Measurements from ENCODE around the gene C1QTNF12.
"Not testable (repeated sequence)": the region's sequence is repeated elsewhere in the genome, so short reads cannot be mapped to it uniquely, and the experiment has no call there.

The C1QTNF12 gene

DNA sequence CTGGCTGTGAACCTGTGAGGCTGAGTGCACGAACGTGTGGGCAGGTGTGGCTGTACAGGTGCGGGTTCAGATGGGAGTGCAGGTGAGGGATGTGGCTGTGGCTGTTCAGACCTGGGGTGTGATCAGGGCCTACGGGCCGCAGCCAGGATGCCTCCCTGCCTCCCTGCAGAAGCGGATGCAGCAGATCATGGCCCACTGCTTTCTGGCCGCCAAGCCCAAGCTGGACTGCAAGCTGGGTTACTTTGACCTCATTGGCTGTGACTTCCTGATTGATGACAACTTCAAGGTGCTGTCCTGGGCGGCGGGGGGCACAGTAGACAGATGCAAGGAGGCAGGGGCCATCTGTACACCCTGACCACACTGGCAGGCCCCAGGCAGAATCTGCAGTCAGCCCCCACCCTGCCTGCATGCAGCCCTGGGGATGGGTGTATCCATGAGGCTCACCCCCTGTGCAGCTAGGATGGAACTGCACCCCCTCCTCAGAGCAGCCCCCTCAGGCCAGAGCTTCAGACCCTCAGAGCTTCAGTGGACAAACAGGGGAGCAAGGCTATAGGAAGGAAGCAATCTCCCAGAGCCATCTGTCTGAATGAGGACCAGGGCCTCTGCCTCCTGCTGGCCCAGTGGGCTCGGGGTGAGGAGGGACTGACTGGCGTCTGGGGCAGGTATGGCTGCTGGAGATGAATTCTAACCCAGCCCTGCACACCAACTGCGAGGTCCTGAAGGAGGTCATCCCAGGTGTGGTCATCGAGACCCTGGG is 49.9 kb downstream of the C1QTNF12 start:
- no peak for DNase-seq

DNA sequence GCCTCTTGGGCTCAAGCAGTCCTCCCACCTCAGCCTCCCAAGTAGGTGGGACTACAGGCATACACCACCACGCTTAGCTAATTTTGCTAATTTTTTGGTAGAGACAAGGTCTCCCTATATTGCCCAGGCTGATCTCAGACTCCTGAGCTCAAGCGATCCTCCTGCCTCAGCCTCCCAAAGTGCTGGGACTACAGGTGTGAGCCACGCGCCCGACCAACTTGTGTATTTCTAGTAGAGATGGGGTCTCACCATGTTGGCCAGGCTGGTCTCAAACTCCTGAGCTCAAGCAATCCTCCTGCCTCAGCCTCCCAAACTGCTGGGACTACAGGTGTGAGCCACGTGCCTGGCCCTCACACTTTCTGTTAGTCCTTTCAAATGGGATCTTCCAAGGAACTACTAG is 50.8 kb downstream of the C1QTNF12 start:
- not testable (repeated sequence) for DNase-seq

DNA sequence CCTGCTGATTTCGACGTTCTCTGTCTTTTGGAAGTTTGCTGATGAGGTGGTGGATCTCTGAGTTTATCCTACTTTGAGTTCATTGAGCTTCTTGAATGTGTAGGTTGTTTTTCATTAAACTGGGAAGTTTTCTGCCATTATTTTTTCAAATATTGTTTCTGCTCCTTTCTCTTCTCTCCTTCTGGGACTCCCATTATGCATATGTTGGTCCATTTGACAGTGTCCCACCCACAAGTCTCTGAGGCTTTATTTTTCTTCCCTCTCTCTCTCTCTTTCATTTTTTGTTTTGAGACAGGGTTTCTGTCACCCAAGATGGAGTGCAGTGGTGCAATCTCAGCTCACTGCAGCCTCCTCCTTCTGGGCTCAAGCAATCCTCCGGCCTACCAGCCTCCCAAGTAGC is 51.8 kb downstream of the C1QTNF12 start:
- no peak for DNase-seq
